ENCODE data around the gene AMDHD2.
"Not testable (repeated sequence)": the region's sequence is repeated elsewhere in the genome, so short reads cannot be mapped to it uniquely, and the experiment has no call there.

AMDHD2 gene

DNA sequence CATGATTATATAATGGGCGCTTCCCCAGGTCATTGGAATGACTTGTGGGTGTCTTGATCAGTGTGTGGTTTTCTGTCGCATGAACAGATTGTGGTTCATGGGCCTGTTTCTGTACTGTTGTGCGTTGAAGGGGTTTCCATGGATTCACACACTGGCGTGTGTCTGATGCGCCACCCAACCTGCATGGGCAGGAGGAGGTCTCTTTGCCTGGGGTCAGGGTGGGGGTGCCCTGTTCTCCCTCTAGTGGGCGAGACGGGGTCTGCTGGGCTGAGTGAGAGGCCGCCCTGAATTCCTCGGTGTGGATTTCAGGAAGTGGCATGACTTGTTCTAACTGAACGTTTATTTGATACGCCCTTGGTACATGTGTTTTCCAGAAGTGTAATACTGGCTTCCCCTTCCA is 60.0 kb downstream of the AMDHD2 start:
- DNase-seq (ENCODE audit: low spot score), result not testable (repeated sequence)

DNA sequence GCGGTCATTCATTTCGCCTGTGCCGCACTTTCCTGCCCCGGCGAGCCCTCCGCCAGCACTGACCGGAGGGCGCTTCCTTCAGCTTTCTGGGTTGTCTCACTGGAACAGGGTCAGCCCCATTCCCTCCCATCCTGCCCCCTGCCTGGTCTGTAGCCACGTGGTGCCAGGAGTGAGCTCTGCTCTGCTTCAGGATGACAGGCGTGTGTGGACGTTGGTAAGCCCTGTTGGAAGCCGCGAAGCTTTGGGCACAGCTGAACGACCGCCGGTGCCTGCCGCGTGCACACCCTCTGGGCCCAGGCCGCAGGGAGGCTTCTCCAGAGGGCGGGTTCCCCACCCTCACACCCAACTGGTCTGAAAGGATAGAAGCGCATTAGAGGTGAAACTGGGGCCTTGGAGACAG is 60.6 kb downstream of the AMDHD2 start:
- DNase-seq (ENCODE audit: low spot score), result not testable (repeated sequence)

Data from AG08396 (cell line).